ENCODE measurements around the gene PLB1.

The PLB1 gene

GRCh38 chr2:28477087-28477486 is 18.8 kb upstream of the PLB1 start:
- Histone ChIP-seq H3K27me3 (ENCODE audit: insufficient read depth, poor library complexity, severe bottlenecking) (no peaks in the 10 kb centered on the region), H3K27ac (replicated peaks) (no peak overlapping the region), H3K4me3 (replicated peaks; ENCODE audit: insufficient read depth, low read length) (no peak overlapping the region)
- no peak for TF ChIP-seq POLR2AphosphoS5 (IDR thresholded peaks at IDR 0.05; ENCODE audit: low read depth)
- TF ChIP-seq REST (IDR thresholded peaks at IDR 0.05; ENCODE audit: insufficient replicate concordance, low read depth), result no peak
- no peak for TF ChIP-seq GABPA (IDR thresholded peaks at IDR 0.05; ENCODE audit: low read depth)
- TF ChIP-seq CTCF (IDR thresholded peaks at IDR 0.05; ENCODE audit: insufficient read depth, low read length), result no peak
- TF ChIP-seq SPI1 (IDR thresholded peaks at IDR 0.05; ENCODE audit: borderline replicate concordance, low read depth), result no peak
- DNase-seq (ENCODE audit: low read depth in 1 of 2, low spot score in 1 of 2), result no peak

- no peak for TF ChIP-seq CTCF (IDR thresholded peaks at IDR 0.05; ENCODE audit: insufficient read depth, low read length)
- Histone ChIP-seq H3K27ac (replicated peaks) (no peak overlapping the region), H3K27me3 (ENCODE audit: insufficient read depth, poor library complexity, severe bottlenecking) (no peaks in the 10 kb centered on the region), H3K4me3 (replicated peaks; ENCODE audit: insufficient read depth, low read length) (no peak overlapping the region)
- DNase-seq (ENCODE audit: low read depth in 1 of 2, low spot score in 1 of 2), result no peak
These were observed 18.2 kb upstream of the PLB1 start for GRCh38 chr2:28477645-28478044.

GRCh38 chr2:28480403-28481049 is 15.3 kb upstream of the PLB1 start:
- Histone ChIP-seq H3K4me3 (replicated peaks; ENCODE audit: insufficient read depth, low read length) (no peak overlapping the region), H3K27ac (replicated peaks) (no peak overlapping the region), H3K27me3 (ENCODE audit: insufficient read depth, poor library complexity, severe bottlenecking) (no peaks in the 10 kb centered on the region)
- TF ChIP-seq POLR2AphosphoS5 (IDR thresholded peaks at IDR 0.05; ENCODE audit: low read depth) (no peak), REST (IDR thresholded peaks at IDR 0.05; ENCODE audit: insufficient replicate concordance, low read depth) (no peak), CTCF (IDR thresholded peaks at IDR 0.05; ENCODE audit: insufficient read depth, low read length) (no peak), GABPA (IDR thresholded peaks at IDR 0.05; ENCODE audit: low read depth) (no peak), SPI1 (IDR thresholded peaks at IDR 0.05; ENCODE audit: borderline replicate concordance, low read depth) (no peak)
- DNase-seq (ENCODE audit: low read depth in 1 of 2, low spot score in 1 of 2), result no peak

- DNase-seq (ENCODE audit: low read depth in 1 of 2, low spot score in 1 of 2), result no peak
- TF ChIP-seq REST (IDR thresholded peaks at IDR 0.05; ENCODE audit: insufficient replicate concordance, low read depth), result no peak
- TF ChIP-seq POLR2AphosphoS5 (IDR thresholded peaks at IDR 0.05; ENCODE audit: low read depth), result no peak
- TF ChIP-seq SPI1 (IDR thresholded peaks at IDR 0.05; ENCODE audit: borderline replicate concordance, low read depth), result no peak
- no peak for TF ChIP-seq CTCF (IDR thresholded peaks at IDR 0.05; ENCODE audit: insufficient read depth, low read length)
- H3K27me3 ChIP-seq (ENCODE audit: insufficient read depth, poor library complexity, severe bottlenecking), result no peaks in the 10 kb centered on the region
These were observed 14.0 kb upstream of the PLB1 start for GRCh38 chr2:28481905-28482304.

More at GRCh38 chr2:28481905-28482304, 14.0 kb upstream of the PLB1 start:
- no peak overlapping the region for H3K27ac ChIP-seq (replicated peaks)
- no peak overlapping the region for H3K4me3 ChIP-seq (replicated peaks; ENCODE audit: insufficient read depth, low read length)
